ENCODE results near the gene HDAC7.
A peak's percentile ranks its signal among the peaks of the same experiment; 100 is the strongest.
"Not testable (repeated sequence)": the region's sequence is repeated elsewhere in the genome, so short reads cannot be mapped to it uniquely, and the experiment has no call there.

HDAC7 gene

DNA sequence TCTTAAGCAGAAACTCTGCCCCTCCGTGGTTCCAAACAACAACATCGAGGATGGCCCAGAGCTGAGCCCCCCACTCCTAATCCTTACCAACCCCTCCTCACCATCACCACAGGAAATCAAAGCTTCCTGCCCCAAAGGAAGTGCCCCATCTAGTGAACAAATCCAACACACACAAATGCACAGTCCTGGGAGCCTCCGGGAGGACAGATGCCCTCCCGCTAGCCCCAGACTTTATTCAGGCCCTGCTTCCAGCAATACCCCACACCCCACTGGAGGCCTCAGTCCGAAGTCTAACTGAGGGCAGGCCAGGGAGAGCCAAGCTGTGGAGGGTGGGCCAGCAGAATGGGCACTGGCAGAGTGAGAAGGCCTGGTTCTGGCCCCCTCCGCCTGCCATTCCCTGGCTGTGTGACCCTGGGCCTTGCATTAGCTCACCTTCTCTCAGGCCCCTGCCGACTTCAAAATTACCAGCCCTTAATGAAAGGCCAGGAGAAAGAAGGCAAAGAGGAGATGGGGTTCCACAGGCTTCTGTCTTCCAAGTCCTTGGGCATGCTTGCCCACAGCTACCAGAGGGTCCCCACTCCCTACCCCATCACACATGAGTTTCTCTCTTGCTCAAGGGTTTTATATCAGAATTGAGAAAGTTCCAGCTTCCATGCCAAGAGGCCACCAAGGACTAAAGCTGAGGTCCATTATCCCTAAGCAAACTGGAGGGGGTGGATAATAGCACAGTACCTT, 2.3 kb downstream of the HDAC7 start:
- Histone ChIP-seq H3K79me2 (peaks cover 28% of the 10 kb centered on the region), H2AFZ (no peak overlapping the region), H3K36me3 (ENCODE audit: control insufficient read depth, insufficient read depth, low read length) (no peaks in the 10 kb centered on the region), H3K4me3 (ENCODE audit: low read depth, low read length) (peak overlapping the region; percentile 73), H3K27ac (peak overlapping the region; percentile 94), H3K9me3 (ENCODE audit: control insufficient read depth, low read length) (no peaks in the 10 kb centered on the region), H3K27me3 (ENCODE audit: control insufficient read depth, insufficient read depth, low read length) (no peaks in the 10 kb centered on the region), H3K4me2 (ENCODE audit: low read length) (peak overlapping the region; percentile 91), H3K4me1 (peaks cover 66% of the 10 kb centered on the region), H3K9ac (no peak overlapping the region)
- TF ChIP-seq, protein P1, sequence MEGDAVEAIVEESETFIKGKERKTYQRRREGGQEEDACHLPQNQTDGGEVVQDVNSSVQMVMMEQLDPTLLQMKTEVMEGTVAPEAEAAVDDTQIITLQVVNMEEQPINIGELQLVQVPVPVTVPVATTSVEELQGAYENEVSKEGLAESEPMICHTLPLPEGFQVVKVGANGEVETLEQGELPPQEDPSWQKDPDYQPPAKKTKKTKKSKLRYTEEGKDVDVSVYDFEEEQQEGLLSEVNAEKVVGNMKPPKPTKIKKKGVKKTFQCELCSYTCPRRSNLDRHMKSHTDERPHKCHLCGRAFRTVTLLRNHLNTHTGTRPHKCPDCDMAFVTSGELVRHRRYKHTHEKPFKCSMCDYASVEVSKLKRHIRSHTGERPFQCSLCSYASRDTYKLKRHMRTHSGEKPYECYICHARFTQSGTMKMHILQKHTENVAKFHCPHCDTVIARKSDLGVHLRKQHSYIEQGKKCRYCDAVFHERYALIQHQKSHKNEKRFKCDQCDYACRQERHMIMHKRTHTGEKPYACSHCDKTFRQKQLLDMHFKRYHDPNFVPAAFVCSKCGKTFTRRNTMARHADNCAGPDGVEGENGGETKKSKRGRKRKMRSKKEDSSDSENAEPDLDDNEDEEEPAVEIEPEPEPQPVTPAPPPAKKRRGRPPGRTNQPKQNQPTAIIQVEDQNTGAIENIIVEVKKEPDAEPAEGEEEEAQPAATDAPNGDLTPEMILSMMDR (IDR thresholded peaks at IDR 0.05): peak; percentile 34

GRCh38 chr12:47816403-47817271, 3.1 kb downstream of the HDAC7 start:
- peaks cover 73% of the 10 kb centered on the region for H3K4me1 ChIP-seq
- no peak overlapping the region for H3K9ac ChIP-seq
- peak overlapping the region; percentile 94 for H3K27ac ChIP-seq
- H3K4me3 ChIP-seq (ENCODE audit: low read depth, low read length): no peak overlapping the region
- H2AFZ ChIP-seq: no peak overlapping the region
- H3K9me3 ChIP-seq (ENCODE audit: control insufficient read depth, low read length): no peaks in the 10 kb centered on the region
- H3K27me3 ChIP-seq (ENCODE audit: control insufficient read depth, insufficient read depth, low read length): no peaks in the 10 kb centered on the region
- H3K79me2 ChIP-seq: peaks cover 34% of the 10 kb centered on the region
- H3K4me2 ChIP-seq (ENCODE audit: low read length): peak overlapping the region; percentile 91
- no peaks in the 10 kb centered on the region for H3K36me3 ChIP-seq (ENCODE audit: control insufficient read depth, insufficient read depth, low read length)
- TF ChIP-seq, protein P1 (IDR thresholded peaks at IDR 0.05): no peak

DNA sequence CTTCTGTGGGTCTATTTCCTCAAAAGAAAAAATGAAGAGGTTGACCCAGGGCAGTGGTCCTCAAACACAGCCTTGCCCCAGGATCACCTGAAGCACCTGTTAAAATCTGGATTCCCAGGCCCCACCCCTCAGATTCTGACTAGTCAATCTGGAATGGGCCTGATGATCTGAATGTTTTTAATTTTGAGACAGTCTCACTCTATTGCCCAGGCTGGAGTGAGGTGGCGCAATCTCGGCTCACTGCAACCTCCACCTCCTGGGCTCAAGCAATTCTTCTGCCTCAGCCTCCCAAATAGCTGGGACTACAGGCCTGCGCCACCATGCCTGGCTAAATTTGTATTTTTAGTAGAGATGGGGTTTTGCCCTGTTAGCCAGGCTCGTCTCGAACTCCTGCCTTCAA, 4.3 kb downstream of the HDAC7 start:
- H3K36me3 ChIP-seq (ENCODE audit: control insufficient read depth, insufficient read depth, low read length); H3K9me3 ChIP-seq (ENCODE audit: control insufficient read depth, low read length); H3K9ac ChIP-seq; H3K27me3 ChIP-seq (ENCODE audit: control insufficient read depth, insufficient read depth, low read length); H3K4me3 ChIP-seq (ENCODE audit: low read depth, low read length); H2AFZ ChIP-seq; H3K4me2 ChIP-seq (ENCODE audit: low read length): not testable (repeated sequence)
- H3K4me1 ChIP-seq: peaks cover 78% of the 10 kb centered on the region
- H3K79me2 ChIP-seq: peaks cover 41% of the 10 kb centered on the region
- peak overlapping the region; percentile 94 for H3K27ac ChIP-seq

- Histone ChIP-seq H3K4me2 (ENCODE audit: low read length) (no peak overlapping the region), H3K27me3 (ENCODE audit: control insufficient read depth, insufficient read depth, low read length) (no peaks in the 10 kb centered on the region), H3K9me3 (ENCODE audit: control insufficient read depth, low read length) (no peaks in the 10 kb centered on the region), H3K27ac (peak overlapping the region; percentile 94), H3K79me2 (peaks cover 46% of the 10 kb centered on the region), H3K9ac (no peak overlapping the region), H2AFZ (no peak overlapping the region), H3K36me3 (ENCODE audit: control insufficient read depth, insufficient read depth, low read length) (no peaks in the 10 kb centered on the region), H3K4me1 (peaks cover 82% of the 10 kb centered on the region), H3K4me3 (ENCODE audit: low read depth, low read length) (no peak overlapping the region)
- TF ChIP-seq, protein P1 (IDR thresholded peaks at IDR 0.05): no peak
Observed at GRCh38 chr12:47814539-47815170, 5.0 kb downstream of the HDAC7 start.

All from parathyroid adenoma (tissue), 2 donors.